Gastrocnemius medialis (tissue), 4 donors: ENCODE measurements around the gene DCTD.

Source experiments
- CTCF ChIP-seq, 5 experiments: fragments of 450-650 bp in 3 of 5; fragments of 200-600 bp in 2 of 5; sonication (generic) in 2 of 5; IDR thresholded peaks in 4 of 5; conservative IDR thresholded peaks in 1 of 5; 1 replicate in 4 of 5; 2 replicates in 1 of 5; pipeline ENCODE4 v1.5.1; 2016 to 2019; ENCODE audit warnings: antibody characterized with exemption in 5 of 5, mild to moderate bottlenecking in 3 of 5, moderate library complexity in 3 of 5
- POLR2A ChIP-seq, 2 donors: fragments of 450-650 bp; IDR thresholded peaks; one replicate each; pipeline ENCODE4 v1.6.1; 2017; ENCODE audit warnings: antibody characterized with exemption in 2 of 2, mild to moderate bottlenecking in 2 of 2, moderate library complexity in 2 of 2

GRCh38 chr4:182939680-182940079, 22.5 kb upstream of the DCTD start:
- TF ChIP-seq CTCF (IDR thresholded peaks at IDR 0.05 in 4 of 5, conservative IDR thresholded peaks at IDR 0.05 in 1 of 5) (no peak), POLR2A (IDR thresholded peaks at IDR 0.05) (no peak)
